Ramos (cell line): ENCODE measurements around the gene CEP57.
"Not testable (repeated sequence)": the region's sequence is repeated elsewhere in the genome, so short reads cannot be mapped to it uniquely, and the experiment has no call there.

Experiments
- in situ Hi-C: fragments of 300-500 bp; cut with MboI; formaldehyde crosslinking; loops from one replicate; pipeline ENCODE4 v1.14.3; 2022; ENCODE audit warnings: low sequenced_read_pairs; ENCODE audit not compliant: unreplicated experiment

Gene CEP57

GRCh38 chr11:95849087-95849825, 59.0 kb downstream of the CEP57 start:
- in situ Hi-C loops: loop anchor here (25.0 kb wide), 1 partner anchor 538 kb away; the partner anchor contains the start of genes CCDC82 and JRKL

- in situ Hi-C loops: no loop called here
Observed at GRCh38 chr11:95850137-95850536, 59.8 kb downstream of the CEP57 start.

GRCh38 chr11:95853138-95853537, 62.8 kb downstream of the CEP57 start:
- in situ Hi-C loops: no loop called here

- in situ Hi-C loops: no loop called here
Observed at GRCh38 chr11:95853862-95854261, 63.6 kb downstream of the CEP57 start.

- in situ Hi-C loops: not testable (repeated sequence)
Observed at GRCh38 chr11:95854362-95854761, 64.1 kb downstream of the CEP57 start.

GRCh38 chr11:95860024-95860423, 69.7 kb downstream of the CEP57 start:
- in situ Hi-C loops: not testable (repeated sequence)

- in situ Hi-C loops: no loop called here
Observed at GRCh38 chr11:95863486-95864140, 73.3 kb downstream of the CEP57 start.

GRCh38 chr11:95867105-95867504, 76.8 kb downstream of the CEP57 start:
- in situ Hi-C loops: no loop called here

- in situ Hi-C loops: not testable (repeated sequence)
Observed at GRCh38 chr11:95870877-95871276, 80.6 kb downstream of the CEP57 start.

GRCh38 chr11:95877291-95877690, 87.0 kb downstream of the CEP57 start:
- in situ Hi-C loops: no loop called here
